ENCODE results near the gene CENPI. TPM values are rescaled to one million over a fixed set of nuclear protein-coding genes. Genes with fewer than 3 reads are reported as not detected.
"Not testable (repeated sequence)": the region's sequence is repeated elsewhere in the genome, so short reads cannot be mapped to it uniquely, and the experiment has no call there.

Gene CENPI
- total RNA-seq: 11.2 TPM

- peak; percentile 96 for DNase-seq
Observed at GRCh38 chrX:101097546-101098453, at the start of gene CENPI. Gene CENPI (plus strand): TSS chrX:101098204. CDS start chrX:101101071, 2,867 bp downstream.

- no peak for DNase-seq
Observed at GRCh38 chrX:101051153-101051548, 46.9 kb upstream of the CENPI start.

DNA sequence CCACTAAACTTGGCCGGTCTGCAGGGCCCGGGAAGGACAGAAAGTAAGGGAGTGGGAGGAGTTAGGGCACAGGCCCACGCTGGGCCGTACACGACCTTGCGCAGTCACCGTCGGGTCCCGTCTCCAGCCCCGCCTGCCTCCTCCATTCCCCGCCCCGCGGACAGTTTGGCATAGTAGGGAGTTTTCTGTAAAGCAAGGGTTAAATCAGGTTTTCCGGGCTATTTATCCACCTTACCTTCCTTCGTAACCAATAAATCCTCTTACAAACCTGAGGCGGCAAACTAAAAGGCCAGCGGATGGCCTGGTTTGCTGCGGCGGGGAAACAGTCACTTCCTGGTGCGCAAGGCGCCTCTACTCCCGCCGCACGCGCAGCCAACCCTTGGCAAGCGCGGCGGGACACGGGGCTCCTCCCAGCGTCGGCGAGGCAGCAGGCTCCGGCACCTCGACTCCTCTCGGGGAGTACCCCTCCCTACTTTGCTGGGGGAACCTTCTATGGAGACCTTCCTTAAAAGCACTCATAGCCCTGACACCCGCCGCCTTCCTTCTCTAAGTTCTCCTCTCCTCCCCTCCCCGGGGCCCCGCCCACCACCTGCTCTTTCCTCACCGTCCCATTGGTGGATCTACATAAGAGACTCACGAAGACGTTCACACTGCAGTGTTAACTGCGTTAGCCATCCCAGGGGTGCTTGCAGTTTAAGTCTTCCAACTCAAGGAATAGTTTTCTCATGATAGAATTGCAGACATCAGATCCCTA, 46.3 kb upstream of the CENPI start, which contains the start of gene TRMT2B:
Gene TRMT2B, minus strand, starts transcription at position 563 of the 754 bp plus-strand sequence. CDS start 9,822 bp downstream, outside the sequence.
- peak; percentile 80 for DNase-seq

DNA sequence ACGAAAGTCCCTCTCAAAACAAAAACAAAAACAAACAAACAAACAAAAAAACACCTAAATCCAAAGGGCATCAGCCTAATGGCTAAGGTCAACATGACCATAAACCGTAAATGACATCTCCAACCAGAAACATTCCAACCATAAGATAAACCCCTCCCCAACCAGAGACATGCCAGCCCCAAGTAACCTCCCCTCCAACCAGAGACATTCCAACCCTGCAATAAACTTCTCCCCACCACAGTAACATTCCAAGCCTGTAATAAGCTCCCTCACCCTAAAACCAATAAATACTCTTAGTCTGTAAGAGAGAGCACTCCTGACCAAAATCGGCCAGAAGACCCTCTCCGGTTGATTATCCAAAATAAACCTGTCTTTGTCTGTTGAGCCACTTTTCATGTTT, 41.5 kb upstream of the CENPI start:
- not testable (repeated sequence) for DNase-seq

- no peak for DNase-seq
Observed at GRCh38 chrX:101057093-101057714, 40.8 kb upstream of the CENPI start.

GRCh38 chrX:101062176-101062575, 35.8 kb upstream of the CENPI start:
- no peak for DNase-seq

GRCh38 chrX:101071582-101071981, 26.4 kb upstream of the CENPI start:
- DNase-seq: no peak

DNA sequence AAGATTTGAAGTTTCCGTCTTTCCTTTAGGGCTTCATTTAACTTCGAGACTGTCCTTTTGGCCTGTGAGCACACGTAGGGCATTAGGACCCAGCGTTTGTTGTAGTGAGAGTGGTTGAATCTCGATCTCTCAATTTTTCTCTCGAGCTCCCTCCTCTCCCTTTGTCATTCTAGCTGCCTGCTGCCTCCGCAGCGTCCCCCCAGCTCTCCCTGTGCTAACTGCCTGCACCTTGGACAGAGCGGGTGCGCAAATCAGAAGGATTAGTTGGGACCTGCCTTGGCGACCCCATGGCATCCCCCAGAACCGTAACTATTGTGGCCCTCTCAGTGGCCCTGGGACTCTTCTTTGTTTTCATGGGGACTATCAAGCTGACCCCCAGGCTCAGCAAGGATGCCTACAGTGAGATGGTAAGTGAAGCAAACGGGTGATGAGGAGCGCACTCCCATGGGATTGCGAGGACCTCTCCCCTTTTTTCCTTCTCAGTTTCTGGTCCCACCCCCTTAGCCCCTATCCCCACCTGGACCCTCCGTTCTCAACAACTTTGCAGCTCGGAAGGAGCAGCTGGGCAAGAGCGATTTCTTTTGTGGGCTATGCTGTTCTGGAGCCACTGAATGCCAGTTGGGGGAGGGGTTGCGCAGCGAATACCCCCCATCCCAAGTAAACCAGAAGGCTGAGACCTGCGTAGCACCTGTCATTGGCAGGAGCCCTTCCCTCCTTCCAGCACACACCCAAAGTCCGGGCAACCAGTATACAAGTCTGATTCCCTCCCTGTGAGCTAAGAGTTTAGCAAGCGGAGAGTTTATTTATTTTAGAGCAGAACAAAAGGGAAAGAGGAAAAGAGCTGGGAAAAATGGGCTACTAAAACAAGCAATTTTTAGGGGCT, 19.0 kb upstream of the CENPI start, which contains the start of gene TMEM35A:
Gene TMEM35A, plus strand, starts transcription at position 164 of the 883 bp plus-strand sequence. Its CDS starts 124 bp downstream, at position 288.
- DNase-seq: peak; percentile 53

GRCh38 chrX:101079736-101080270, 18.2 kb upstream of the CENPI start:
- DNase-seq: peak; percentile 1

- no peak for DNase-seq
Observed at GRCh38 chrX:101080326-101081124, 17.5 kb upstream of the CENPI start.

DNA sequence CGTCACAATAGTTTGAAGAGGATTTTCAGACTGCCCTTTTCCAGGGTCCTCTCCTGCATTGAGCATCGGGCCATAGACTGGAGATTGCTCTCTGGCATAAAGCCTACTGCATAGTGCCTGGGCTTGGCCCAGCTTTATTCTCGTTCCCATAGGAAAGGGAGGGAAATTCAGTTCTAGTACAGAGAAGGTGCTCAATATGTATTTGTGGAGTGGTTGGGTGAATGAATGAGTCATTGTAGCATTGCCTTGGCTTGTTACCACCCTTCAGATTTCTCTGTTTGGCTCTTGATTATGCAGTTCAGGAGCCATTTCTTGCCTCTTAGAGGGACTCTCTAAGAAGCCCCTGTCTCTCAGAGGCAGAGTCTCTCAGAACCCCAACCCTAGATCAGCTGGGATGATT, 16.8 kb upstream of the CENPI start:
- no peak for DNase-seq

DNA sequence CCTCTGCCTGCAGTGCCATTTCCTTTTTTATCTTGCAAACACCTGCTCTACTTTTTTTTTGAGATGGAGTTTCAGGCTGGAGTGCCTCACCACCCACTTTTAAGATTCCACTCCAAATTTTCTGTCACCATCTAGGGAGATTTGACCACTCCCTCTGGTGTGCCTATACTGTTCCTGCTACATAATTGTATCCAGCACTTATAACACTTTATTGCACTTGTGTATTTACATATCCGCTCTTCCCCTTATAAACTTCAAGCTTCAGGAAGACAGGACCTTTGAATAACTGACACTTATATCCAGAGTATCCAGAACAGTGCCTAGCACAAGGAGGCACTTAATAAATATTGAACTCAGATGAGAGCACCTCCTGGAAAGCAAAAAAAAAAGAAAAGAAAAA, 6.2 kb upstream of the CENPI start:
- DNase-seq: no peak

DNA sequence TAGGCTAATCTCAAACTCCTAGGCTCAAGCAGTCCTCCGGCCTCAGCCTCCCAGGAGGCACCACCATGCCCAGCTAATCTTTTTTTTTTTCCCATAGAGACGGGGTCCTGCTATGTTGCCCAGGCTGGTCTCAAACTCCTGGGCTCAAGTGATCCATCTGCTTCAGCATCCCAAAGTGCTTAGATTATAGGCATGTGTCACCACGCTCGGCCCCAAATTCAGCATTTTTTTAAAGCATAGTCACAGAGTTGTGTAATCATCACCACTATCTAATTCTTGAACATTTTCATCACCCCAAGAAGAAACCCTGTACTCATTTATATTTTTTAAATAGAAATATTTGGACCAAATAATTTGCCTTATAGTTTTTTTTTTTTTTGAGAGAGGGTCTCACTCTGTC, 10.3 kb downstream of the CENPI start:
- no peak for DNase-seq

- DNase-seq: peak; percentile 5
Observed at GRCh38 chrX:101117701-101118100, 19.7 kb downstream of the CENPI start.

DNA sequence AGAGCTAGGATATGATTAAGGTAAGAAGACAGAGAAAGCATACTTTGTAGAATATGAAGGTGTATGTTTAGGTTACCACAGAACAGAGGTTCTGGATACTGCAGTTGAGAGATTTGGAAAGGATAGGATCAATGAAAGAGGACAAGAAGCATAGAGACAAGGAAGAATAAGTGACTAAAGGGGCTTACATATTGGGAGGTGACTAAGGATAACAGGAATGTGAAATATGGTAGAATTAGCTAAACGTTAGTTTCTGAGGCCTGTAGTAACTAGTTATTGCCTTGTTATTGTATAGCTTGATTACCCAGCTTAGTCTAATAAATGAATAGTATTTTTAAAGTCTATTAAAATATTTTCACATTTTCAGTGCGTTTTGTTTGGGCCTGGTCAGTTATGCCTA, 38.2 kb downstream of the CENPI start:
- no peak for DNase-seq

Other genes with a start within 250 kb of the CENPI start
- gene NOX1, start 223.8 kb upstream of the CENPI start, total RNA-seq: not detected
- 1.0 TPM for gene XKRX, start 169.3 kb upstream of the CENPI start, total RNA-seq
- gene ARL13A, start 128.5 kb upstream of the CENPI start, total RNA-seq: not detected
- 12.3 TPM for gene TRMT2B, start 46.1 kb upstream of the CENPI start, total RNA-seq
- gene TMEM35A, start 19.3 kb upstream of the CENPI start, total RNA-seq: 1.7 TPM
- 2.1 TPM for gene DRP2, start 121.6 kb downstream of the CENPI start, total RNA-seq
- gene TAF7L, start 193.1 kb downstream of the CENPI start, total RNA-seq: 0.82 TPM

Data from tongue (tissue), 2 donors.